ENCODE measurements around the gene KIRREL1.

DNA sequence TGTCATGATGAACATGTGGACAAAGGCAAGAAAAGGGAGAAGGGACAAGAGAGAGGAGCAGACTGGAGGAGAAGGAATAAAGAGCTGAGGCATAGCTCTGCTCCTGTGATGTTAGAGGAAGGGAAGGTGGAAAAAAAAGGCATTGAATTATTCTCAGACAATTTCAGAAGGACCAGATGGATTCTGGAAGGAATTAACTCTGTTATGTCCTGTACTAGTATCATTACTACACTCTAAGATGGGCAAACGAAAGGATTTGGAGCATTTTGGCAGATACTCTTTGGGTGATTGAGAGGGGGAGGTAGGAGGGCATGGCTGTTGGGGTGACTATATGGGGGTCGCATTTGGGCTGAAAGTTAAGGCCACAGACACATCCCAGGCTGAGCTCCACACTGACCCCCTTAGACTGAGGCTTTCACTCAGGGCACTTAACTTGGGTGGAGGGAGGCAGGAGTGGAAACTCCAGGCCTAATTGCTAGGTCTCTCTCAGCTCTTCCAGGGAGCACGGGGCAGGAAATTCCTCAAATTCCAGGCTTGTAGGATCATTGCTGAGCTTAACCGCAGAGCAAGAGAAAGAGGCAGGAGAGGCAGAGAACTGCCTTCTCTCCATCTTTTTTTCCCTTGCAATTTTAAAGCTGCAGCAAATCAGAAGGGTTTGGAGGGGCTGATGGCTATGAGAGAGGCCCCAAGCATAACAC lies 25.9 kb downstream of the KIRREL1 start:
- TF ChIP-seq, protein P1, sequence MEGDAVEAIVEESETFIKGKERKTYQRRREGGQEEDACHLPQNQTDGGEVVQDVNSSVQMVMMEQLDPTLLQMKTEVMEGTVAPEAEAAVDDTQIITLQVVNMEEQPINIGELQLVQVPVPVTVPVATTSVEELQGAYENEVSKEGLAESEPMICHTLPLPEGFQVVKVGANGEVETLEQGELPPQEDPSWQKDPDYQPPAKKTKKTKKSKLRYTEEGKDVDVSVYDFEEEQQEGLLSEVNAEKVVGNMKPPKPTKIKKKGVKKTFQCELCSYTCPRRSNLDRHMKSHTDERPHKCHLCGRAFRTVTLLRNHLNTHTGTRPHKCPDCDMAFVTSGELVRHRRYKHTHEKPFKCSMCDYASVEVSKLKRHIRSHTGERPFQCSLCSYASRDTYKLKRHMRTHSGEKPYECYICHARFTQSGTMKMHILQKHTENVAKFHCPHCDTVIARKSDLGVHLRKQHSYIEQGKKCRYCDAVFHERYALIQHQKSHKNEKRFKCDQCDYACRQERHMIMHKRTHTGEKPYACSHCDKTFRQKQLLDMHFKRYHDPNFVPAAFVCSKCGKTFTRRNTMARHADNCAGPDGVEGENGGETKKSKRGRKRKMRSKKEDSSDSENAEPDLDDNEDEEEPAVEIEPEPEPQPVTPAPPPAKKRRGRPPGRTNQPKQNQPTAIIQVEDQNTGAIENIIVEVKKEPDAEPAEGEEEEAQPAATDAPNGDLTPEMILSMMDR (IDR thresholded peaks at IDR 0.05 in 8 of 11, conservative IDR thresholded peaks at IDR 0.05 in 3 of 11): no peak
- TF ChIP-seq POLR2AphosphoS5 (IDR thresholded peaks at IDR 0.05) (peak in 1 of 3 donors; percentile 42), POLR2A (IDR thresholded peaks at IDR 0.05) (no peak)

Measured in spleen (tissue), 7 donors.